Stimulated activated CD4-positive, alpha-beta T cell treated with anti-CD3 and anti-CD28 coated beads, Interleukin-4, amount 100 ng/mL, for 1 hour (primary cell): ENCODE measurements around the gene SERGEF.

Experiments
- DNase-seq: peaks from one replicate; pipeline ENCODE4 v3.0.0-alpha.2; 2020

Gene SERGEF

GRCh38 chr11:18012906-18013781, at the start of gene SERGEF:
SERGEF (minus strand) TSS chr11:18013047; CDS start chr11:18013010, 37 bp downstream.
- DNase-seq, result peak; percentile 90

DNA sequence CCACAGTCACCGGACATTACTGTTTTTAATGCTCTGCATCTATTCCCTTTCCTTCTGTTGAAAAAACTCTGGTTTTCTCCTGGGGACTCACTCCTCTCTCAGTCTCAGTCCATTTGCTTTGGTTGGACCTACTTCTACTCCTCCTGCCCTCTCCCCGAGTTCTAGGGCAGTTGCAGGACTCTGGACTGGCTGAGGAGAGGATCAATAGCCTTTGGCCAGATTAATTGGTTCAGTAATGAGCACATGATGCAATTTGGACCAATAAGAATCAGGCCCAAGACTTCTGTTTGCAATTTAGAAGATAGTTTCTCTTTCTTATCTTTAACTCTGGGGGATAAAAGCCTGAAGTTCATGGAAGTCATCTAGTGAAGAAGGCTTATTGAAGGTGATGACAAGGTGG, 48.5 kb upstream of the SERGEF start:
- no peak for DNase-seq

DNA sequence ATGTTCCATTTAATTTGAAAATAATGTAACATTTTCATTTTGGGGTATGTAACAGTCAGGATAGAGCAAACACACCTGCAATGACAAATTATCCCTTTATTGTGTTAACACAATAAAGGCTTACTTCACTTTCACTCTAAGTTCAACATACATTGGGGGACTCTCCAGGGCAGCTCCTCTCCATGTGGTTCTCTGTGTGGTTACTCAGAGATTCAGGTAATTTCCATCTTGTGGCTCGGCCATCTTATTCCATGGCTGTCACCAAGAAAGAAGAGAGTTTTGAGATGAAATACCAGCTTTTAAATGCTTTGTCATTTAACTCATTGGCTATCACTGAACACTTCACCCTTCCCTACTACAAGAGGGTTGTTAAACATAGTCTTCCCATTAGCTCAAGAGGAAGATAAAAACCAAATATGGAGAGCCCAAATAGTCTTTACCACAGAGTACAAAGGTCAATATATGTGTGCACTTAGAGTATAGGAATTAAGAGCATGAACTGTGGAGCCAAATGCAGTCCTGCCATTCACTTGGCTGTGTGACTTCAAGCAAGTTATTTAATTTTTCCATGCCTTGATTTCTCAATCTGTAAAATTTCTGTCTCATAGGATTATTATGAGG, 43.8 kb upstream of the SERGEF start:
- no peak for DNase-seq

DNA sequence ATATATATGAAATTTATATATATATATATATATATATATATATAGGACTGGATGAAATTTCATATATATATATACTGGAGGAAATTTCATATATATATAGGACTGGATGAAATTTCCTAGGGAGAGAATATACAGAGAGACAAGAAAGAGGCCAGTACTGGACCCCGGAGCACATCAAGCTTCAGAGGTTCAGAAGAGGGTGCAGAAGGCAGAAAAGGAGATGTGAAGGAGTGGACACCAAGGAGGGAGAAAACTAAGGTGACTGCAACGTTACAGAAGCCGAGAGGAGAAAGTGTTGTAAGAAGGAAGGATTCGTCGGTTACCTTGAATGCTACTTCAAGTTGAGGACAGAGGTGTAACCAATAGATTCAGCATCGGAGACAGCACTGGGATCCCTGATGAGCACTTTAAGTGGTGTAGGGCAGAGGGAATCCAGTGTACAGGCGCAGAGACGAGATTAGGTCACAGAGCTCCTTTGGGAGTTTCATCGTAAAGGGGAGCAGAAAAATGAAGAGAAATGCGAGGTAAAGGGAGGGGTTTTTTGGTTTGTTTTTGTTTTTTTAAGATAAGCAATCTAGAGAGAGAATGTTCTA, 41.8 kb upstream of the SERGEF start:
- no peak for DNase-seq

- no peak for DNase-seq
These were observed 38.0 kb upstream of the SERGEF start for GRCh38 chr11:18050848-18051247.

GRCh38 chr11:18046116-18046777, 33.4 kb upstream of the SERGEF start, which contains the start of gene TPH1:
TPH1 (minus strand) TSS chr11:18046269; CDS start chr11:18040762, 5,507 bp downstream.
- no peak for DNase-seq

- no peak for DNase-seq
These were observed 23.6 kb upstream of the SERGEF start for GRCh38 chr11:18036456-18036855.

- DNase-seq, result no peak
These were observed 14.6 kb upstream of the SERGEF start for GRCh38 chr11:18027475-18027874.

DNA sequence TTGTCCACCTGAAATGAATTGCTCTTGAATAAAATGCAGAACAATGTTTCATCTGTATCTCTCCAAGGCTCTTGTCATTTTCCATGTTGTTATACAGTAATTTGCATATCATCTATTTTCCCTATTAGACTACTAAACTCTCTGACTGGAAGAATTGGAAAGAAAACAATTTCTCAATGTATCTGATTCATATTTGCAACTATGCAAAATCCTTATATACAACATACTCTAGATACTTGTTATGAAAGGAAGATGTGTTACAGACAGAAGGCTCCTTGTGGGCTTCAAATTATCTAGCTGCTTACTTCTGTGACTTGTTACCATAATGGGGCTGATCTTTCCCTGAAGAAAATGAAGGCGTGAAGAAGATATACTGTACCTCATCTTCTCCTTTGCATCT, 9.6 kb upstream of the SERGEF start:
- no peak for DNase-seq

DNA sequence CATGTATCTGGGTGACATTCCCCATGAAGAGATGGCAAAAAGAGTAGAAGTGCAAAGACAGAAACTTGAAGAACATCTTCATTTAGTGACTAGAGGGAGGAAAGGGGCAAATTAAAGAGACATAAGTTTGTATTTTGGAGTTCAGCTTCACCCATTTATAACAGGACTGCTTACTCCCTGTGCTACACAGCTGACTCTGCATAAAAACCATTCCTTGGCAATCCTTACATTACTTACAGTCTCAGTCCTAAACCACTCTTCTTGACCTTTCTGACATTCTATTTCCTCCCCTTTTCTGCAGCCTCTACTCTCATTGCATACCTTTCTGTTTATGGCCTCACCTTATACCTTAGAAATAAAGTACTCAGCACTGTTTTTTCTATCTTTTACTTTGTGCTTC, 6.8 kb upstream of the SERGEF start:
- no peak for DNase-seq

- no peak for DNase-seq
These were observed 3.9 kb upstream of the SERGEF start for GRCh38 chr11:18016789-18017188.

DNA sequence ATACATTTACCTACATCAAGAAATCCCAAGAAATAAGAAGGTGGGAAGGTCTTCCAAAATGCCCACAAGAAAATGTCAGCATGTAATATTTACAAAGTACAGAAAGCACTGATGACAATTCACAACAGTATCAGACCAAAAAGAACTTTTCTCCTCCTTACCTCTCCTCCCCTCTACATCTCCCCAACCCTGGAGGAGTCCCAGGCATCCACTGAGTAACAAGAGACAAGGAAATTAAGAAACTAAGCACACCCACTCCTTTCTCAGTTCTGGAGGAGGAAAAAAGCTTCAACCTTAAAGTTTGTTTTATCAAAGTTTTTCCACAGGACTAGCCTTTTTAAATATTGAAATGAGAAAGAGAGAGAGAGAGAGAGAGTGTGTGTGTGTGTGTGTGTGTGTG, 2.0 kb upstream of the SERGEF start:
- no peak for DNase-seq

GRCh38 chr11:18013790-18014507, 1.1 kb upstream of the SERGEF start:
- DNase-seq, result no peak

GRCh38 chr11:18012122-18012905, 533 bp downstream of the SERGEF start:
- no peak for DNase-seq

DNA sequence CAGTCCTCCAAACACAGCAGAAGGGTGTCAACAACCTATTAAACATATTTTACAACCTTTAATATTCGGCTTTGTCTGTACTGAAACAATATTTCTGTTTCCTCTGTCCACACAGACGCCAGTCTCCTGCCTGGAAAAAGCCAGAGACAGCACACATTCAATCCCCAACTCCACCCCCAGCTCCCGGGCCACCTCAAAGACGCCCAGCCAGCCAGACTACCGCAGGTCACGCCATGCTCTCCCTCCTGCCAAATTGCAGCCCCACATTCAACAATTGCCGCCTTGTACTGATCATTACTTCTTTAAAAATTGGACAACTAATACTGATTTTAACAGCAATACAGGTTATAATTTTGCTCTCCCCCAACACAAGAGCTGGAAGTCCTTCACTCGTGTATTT, 1.2 kb downstream of the SERGEF start:
- DNase-seq, result no peak

GRCh38 chr11:18010977-18011586, 1.8 kb downstream of the SERGEF start:
- no peak for DNase-seq

GRCh38 chr11:18010121-18010670, 2.7 kb downstream of the SERGEF start:
- no peak for DNase-seq

DNA sequence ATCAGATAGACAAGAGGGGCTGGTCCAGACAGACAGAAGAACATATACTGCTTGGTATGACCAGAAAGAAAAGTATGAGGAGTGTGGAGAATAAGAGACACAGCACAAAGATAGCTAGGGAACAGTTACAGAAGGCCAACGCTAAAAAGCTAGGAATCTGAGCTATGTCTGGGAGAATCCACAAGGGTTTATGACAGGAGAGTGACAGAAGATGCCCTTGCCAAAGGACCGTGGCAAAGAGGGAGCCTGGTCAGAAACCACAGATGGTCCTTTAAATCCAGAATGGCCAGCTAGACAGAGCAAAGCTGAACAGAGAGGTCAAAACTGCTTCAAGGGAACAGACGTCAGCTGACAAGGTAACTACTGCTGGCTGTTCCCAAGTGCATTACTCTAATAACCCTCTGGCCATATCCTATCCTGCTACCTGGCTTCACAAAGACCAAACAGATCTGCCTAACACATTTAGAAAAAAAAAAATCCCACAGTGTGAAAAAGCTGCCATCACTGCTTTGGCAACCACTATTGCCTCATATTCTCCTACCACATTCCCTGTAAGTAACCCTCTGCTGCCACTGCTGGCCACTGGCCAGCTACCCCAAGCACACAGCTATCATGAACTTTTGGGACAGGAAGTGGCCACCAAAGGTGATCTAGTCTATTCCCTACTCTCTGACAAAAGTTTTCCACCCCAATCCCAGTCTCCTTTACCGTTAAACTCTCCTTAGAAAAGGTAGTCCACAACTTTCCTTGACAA, 7.3 kb downstream of the SERGEF start:
- no peak for DNase-seq

DNA sequence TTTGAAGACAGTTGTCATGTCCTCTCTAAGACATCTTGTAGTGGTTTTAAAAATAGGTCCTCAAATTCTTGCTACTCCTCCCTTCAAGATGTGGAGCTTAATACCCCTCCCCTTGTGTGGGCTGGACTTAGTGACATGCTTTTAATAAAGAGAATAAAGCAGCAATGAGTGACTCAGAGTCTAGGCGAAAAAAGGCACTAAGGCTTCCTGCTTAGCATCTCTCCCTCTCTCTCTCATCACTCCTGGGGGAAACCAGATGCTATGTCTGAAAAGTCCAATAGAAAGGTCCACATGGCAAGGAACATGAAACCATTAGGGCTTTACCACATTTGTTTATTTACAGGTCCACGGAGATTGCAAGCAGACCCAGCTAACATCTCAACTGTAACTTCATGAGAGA, 11.7 kb downstream of the SERGEF start:
- DNase-seq, result no peak

- no peak for DNase-seq
These were observed 12.1 kb downstream of the SERGEF start for GRCh38 chr11:18000760-18001159.
